ENCODE data around the gene CROCC2. TPM values are rescaled to one million over a fixed set of nuclear protein-coding genes. Genes with fewer than 3 reads are reported as not detected.

CROCC2 gene
- total and polyA plus RNA-seq, 2 donors from 2014 or later = 0.13 TPM; not detected in 1

- TF ChIP-seq CTCF (IDR thresholded peaks at IDR 0.05; ENCODE audit: borderline replicate concordance, extremely low read depth, insufficient read depth) = no peak
- no peak for DNase-seq
- no peak overlapping the region for H3K9ac ChIP-seq (ENCODE audit: low read length in 3 of 3)
- H3K9me3 ChIP-seq (ENCODE audit: control insufficient read depth in 2 of 3, insufficient read depth in 1 of 3, low read length in 3 of 3) = no peaks in the 10 kb centered on the region
- no peaks in the 10 kb centered on the region for H3K27me3 ChIP-seq (ENCODE audit: control insufficient read depth, insufficient read depth, low read length)
- intact Hi-C loops (cut with DNase I) = no loop called here
- H3K4me3 ChIP-seq (ENCODE audit: low read length in 3 of 3) = no peak overlapping the region
- no peaks in the 10 kb centered on the region for H3K36me3 ChIP-seq (ENCODE audit: control insufficient read depth in 2 of 3, insufficient read depth in 3 of 3, low read length in 3 of 3)
- FAIRE-seq = no peak
- H3K27ac ChIP-seq (ENCODE audit: low read depth in 2 of 2, low read length in 2 of 2) = no peak overlapping the region
- peaks cover 0 to 28% (median 0%) of the 10 kb centered on the region in 3 donors for H3K4me1 ChIP-seq (ENCODE audit: control insufficient read depth in 2 of 3, insufficient read depth in 2 of 3, low read depth in 1 of 3, low read length in 3 of 3)
Observed at GRCh38 chr2:240898108-240898730, 7.9 kb upstream of the CROCC2 start.

- intact Hi-C loops (cut with DNase I) = no loop called here
- H3K27ac ChIP-seq (ENCODE audit: low read depth in 2 of 2, low read length in 2 of 2) = no peak overlapping the region
- no peak overlapping the region for H3K9ac ChIP-seq (ENCODE audit: low read length in 3 of 3)
Observed at GRCh38 chr2:240898731-240899467, 7.2 kb upstream of the CROCC2 start.

GRCh38 chr2:240899468-240899865 is 6.7 kb upstream of the CROCC2 start:
- no peak for FAIRE-seq
- no peaks in the 10 kb centered on the region for H3K27me3 ChIP-seq (ENCODE audit: control insufficient read depth, insufficient read depth, low read length)
- no peak overlapping the region for H3K4me3 ChIP-seq (ENCODE audit: low read length in 3 of 3)
- no peak for DNase-seq
- no peak for TF ChIP-seq CTCF (IDR thresholded peaks at IDR 0.05; ENCODE audit: borderline replicate concordance, extremely low read depth, insufficient read depth)
- H3K9me3 ChIP-seq (ENCODE audit: control insufficient read depth in 2 of 3, insufficient read depth in 1 of 3, low read length in 3 of 3) = no peaks in the 10 kb centered on the region
- intact Hi-C loops (cut with DNase I) = no loop called here
- peaks cover 0 to 19% (median 0%) of the 10 kb centered on the region in 3 donors for H3K4me1 ChIP-seq (ENCODE audit: control insufficient read depth in 2 of 3, insufficient read depth in 2 of 3, low read depth in 1 of 3, low read length in 3 of 3)
- no peaks in the 10 kb centered on the region for H3K36me3 ChIP-seq (ENCODE audit: control insufficient read depth in 2 of 3, insufficient read depth in 3 of 3, low read length in 3 of 3)
- H3K27ac ChIP-seq (ENCODE audit: low read depth in 2 of 2, low read length in 2 of 2) = no peak overlapping the region
- H3K9ac ChIP-seq (ENCODE audit: low read length in 3 of 3) = no peak overlapping the region

More at GRCh38 chr2:240898731-240899467, 7.2 kb upstream of the CROCC2 start:
- Histone ChIP-seq H3K27me3 (ENCODE audit: control insufficient read depth, insufficient read depth, low read length) (no peaks in the 10 kb centered on the region), H3K9me3 (ENCODE audit: control insufficient read depth in 2 of 3, insufficient read depth in 1 of 3, low read length in 3 of 3) (no peaks in the 10 kb centered on the region), H3K36me3 (ENCODE audit: control insufficient read depth in 2 of 3, insufficient read depth in 3 of 3, low read length in 3 of 3) (no peaks in the 10 kb centered on the region), H3K4me1 (ENCODE audit: control insufficient read depth in 2 of 3, insufficient read depth in 2 of 3, low read depth in 1 of 3, low read length in 3 of 3) (peaks cover 0 to 23% (median 0%) of the 10 kb centered on the region in 3 donors), H3K4me3 (ENCODE audit: low read length in 3 of 3) (no peak overlapping the region)
- no peak for DNase-seq
- no peak for FAIRE-seq
- TF ChIP-seq CTCF (IDR thresholded peaks at IDR 0.05; ENCODE audit: borderline replicate concordance, extremely low read depth, insufficient read depth) = no peak
